ENCODE data around the gene SLC66A2.

- TF ChIP-seq CTCF (IDR thresholded peaks at IDR 0.05) (no peak), POLR2A (IDR thresholded peaks at IDR 0.05) (no peak), EP300 (IDR thresholded peaks at IDR 0.05) (no peak), POLR2AphosphoS5 (IDR thresholded peaks at IDR 0.05) (no peak)
Measured at GRCh38 chr18:79928563-79928960, 22.9 kb downstream of the SLC66A2 start.

Measured in stomach (tissue), 4 donors.